ENCODE data around the gene POTEG.
"Not testable (repeated sequence)": the region's sequence is repeated elsewhere in the genome, so short reads cannot be mapped to it uniquely, and the experiment has no call there.

- not testable (repeated sequence) for TF ChIP-seq CTCF, EP300 (IDR thresholded peaks at IDR 0.05)
Measured at GRCh38 chr14:19386996-19387395, 47.1 kb downstream of the POTEG start.

All from esophagus muscularis mucosa (tissue), 3 donors.